Measurements from ENCODE around the gene CAMK2D.

CAMK2D gene

GRCh38 chr4:113471146-113471860 is 290.2 kb downstream of the CAMK2D start:
- no peak for DNase-seq (ENCODE audit: low spot score)

GRCh38 chr4:113469926-113470325 is 291.6 kb downstream of the CAMK2D start:
- no peak for DNase-seq (ENCODE audit: low spot score)

GRCh38 chr4:113469023-113469390 is 292.5 kb downstream of the CAMK2D start:
- no peak for DNase-seq (ENCODE audit: low spot score)

GRCh38 chr4:113468165-113469022 is 293.1 kb downstream of the CAMK2D start:
- no peak for DNase-seq (ENCODE audit: low spot score)

GRCh38 chr4:113467581-113467980 is 294.0 kb downstream of the CAMK2D start:
- DNase-seq (ENCODE audit: low spot score), result no peak

GRCh38 chr4:113462286-113462685 is 299.3 kb downstream of the CAMK2D start:
- DNase-seq (ENCODE audit: low spot score), result no peak

GRCh38 chr4:113461281-113461680 is 300.3 kb downstream of the CAMK2D start:
- no peak for DNase-seq (ENCODE audit: low spot score)

GRCh38 chr4:113457886-113458285 is 303.7 kb downstream of the CAMK2D start:
- DNase-seq (ENCODE audit: low spot score), result no peak

GRCh38 chr4:113457121-113457520 is 304.4 kb downstream of the CAMK2D start:
- DNase-seq (ENCODE audit: low spot score), result no peak

GRCh38 chr4:113455061-113455460 is 306.5 kb downstream of the CAMK2D start:
- no peak for DNase-seq (ENCODE audit: low spot score)

- no peak for DNase-seq (ENCODE audit: low spot score)
Observed at GRCh38 chr4:113452868-113453620, 308.5 kb downstream of the CAMK2D start.

GRCh38 chr4:113452152-113452551 is 309.4 kb downstream of the CAMK2D start:
- no peak for DNase-seq (ENCODE audit: low spot score)

- DNase-seq (ENCODE audit: low spot score), result no peak
Observed at GRCh38 chr4:113450295-113451080, 311.1 kb downstream of the CAMK2D start.

- DNase-seq (ENCODE audit: low spot score), result no peak
Observed at GRCh38 chr4:113449410-113449974, 312.0 kb downstream of the CAMK2D start.

- DNase-seq (ENCODE audit: low spot score), result no peak
Observed at GRCh38 chr4:113447769-113448168, 313.8 kb downstream of the CAMK2D start.

GRCh38 chr4:113447061-113447460 is 314.5 kb downstream of the CAMK2D start:
- DNase-seq (ENCODE audit: low spot score), result no peak

GRCh38 chr4:113446019-113446418 is 315.5 kb downstream of the CAMK2D start:
- no peak for DNase-seq (ENCODE audit: low spot score)

- no peak for DNase-seq (ENCODE audit: low spot score)
Observed at GRCh38 chr4:113445286-113445685, 316.3 kb downstream of the CAMK2D start.

GRCh38 chr4:113444386-113444785 is 317.2 kb downstream of the CAMK2D start:
- DNase-seq (ENCODE audit: low spot score), result no peak

GRCh38 chr4:113442826-113443225 is 318.7 kb downstream of the CAMK2D start:
- DNase-seq (ENCODE audit: low spot score), result no peak

- DNase-seq (ENCODE audit: low spot score), result no peak
Observed at GRCh38 chr4:113440371-113440770, 321.2 kb downstream of the CAMK2D start.

GRCh38 chr4:113438596-113438995 is 322.9 kb downstream of the CAMK2D start:
- DNase-seq (ENCODE audit: low spot score), result no peak
